Activated T-cell treated with anti-CD3 and anti-CD28 coated beads, Interleukin-2, amount 50 U/mL, for 1 hour (primary cell): ENCODE results near the gene PLA2G12A.
A peak's percentile ranks its signal among the peaks of the same experiment; 100 is the strongest.
"Not testable (repeated sequence)": the region's sequence is repeated elsewhere in the genome, so short reads cannot be mapped to it uniquely, and the experiment has no call there.

Source experiments
- DNase-seq: peaks from one replicate; pipeline ENCODE4 v3.0.0-alpha.2; 2020

Gene PLA2G12A

DNA sequence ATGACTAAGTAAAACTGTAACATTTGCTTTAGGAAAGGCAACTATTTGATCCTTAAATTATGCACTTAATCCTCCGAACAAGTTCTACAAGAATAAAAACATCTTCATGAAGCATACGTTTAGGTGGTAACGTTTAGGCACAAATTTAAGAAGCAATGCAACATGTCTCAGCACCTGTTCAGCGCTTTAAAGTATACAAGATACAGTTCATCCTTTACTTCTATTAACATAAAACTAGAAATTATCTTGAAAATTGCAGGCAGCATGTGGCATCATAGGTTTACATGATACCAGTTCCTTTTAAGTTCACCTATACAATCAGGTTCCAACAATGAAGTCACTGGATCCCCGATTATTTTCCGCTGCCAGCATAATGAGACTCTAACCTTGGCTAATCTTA, 1.5 kb downstream of the PLA2G12A start:
- DNase-seq, result no peak

DNA sequence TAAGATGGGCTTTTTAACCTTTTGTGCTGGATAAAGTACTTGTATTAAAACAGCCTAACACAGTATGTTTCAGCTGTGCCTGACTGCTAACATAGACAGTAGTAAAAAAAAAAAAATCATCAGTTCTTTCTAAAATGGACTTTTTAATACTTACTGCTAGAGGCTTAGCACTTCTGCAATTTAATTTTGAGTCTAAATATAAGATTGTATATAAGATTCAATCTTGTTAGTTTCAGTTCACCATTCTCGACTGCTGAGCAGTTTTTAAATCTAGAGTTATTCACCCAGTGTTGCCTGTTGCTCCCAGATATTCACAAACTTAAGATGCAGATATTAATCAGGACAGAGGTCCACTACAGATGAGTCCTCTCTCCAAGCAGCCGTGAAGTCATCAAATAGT, 6.8 kb downstream of the PLA2G12A start:
- no peak for DNase-seq

DNA sequence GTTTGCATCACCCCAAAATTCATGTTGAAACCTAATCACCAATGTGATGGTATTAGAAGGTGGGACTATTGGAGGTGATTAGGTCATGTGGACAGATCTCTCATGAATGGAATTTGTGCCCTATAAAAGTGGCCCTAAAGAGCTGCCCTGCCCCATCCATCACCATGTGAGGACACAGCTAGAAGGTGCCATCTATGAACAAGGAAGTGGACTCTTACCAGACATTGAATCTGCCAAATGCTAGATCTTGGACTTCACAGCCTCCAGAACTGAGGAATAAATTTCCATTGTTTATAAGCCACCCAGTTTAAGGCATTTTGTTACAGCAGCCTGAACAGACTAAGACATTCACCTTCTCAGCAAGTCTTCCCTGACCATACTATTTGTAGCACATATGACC, 7.5 kb downstream of the PLA2G12A start:
- DNase-seq, result no peak

DNA sequence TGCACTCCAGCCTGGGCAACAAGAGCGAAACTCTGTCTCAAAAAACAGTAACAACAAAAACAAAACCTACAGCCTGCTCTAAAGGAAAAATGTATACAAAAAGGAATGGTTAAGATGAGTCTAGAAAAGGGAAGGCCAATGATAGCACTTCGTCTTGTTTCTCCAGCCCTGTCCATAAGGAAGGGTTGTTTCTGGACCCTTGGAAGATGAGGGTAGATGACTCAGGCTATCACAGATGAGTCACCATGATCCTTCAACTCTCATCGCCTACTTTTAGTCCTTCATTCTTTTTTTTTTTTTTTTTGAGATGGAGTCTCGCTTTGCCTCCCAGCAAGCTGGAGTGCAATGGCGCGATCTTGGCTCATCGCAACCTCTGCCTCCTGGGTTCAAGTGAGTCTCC, 8.8 kb downstream of the PLA2G12A start:
- no peak for DNase-seq

DNA sequence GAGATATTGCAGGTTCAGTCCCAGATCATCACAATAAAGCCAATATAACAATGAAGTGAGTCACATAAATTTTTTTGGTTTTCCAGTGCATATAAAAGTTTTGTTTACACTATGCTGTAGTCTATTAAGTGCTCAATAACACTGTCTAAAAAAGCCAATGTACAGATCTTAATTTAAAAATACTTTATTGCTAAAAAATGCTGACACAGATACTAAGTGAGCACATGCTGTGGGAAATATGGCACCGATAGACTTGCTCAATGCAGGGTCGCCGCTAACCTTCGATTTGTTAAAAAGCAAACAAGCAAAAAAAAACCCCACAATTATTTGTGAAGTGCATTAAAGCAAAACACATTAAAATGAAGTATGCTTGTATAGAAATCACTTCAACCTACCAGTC, 10.3 kb downstream of the PLA2G12A start:
- DNase-seq, result no peak

DNA sequence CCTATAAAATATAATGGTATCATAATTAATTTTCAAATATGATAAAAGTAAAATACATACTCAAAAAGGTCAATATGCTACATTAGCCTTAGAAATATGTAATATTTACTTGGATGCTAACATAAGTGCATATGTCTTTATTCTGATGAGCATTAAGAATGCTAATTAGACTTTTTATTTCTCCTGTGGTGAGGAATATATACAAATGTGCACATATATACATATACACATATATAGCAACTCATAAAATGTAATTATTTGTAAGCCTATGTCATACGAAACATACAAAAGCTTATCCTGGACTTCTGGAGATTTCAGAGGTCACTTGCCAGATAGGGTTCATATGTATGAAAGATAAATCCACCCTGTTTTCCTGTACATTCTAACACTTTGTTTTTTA, 11.1 kb downstream of the PLA2G12A start:
- no peak for DNase-seq

DNA sequence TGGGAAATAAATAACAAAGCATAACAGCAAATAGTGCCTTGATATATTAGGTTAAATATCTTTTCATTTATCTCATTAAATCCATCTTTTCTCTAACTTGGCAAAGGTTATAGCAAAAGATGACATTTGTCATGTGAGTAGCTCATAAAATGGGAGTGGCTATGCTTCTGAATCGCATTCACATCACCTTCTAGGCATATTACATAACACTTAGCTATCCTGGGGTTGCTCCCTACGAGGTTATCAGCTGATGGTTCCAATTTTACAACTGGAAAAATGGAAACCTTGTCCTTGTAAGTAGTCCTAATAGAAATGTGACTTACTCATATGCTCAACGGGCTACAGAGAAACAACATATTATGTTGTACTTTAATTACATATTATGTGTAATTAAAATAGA, 16.4 kb downstream of the PLA2G12A start:
- no peak for DNase-seq

DNA sequence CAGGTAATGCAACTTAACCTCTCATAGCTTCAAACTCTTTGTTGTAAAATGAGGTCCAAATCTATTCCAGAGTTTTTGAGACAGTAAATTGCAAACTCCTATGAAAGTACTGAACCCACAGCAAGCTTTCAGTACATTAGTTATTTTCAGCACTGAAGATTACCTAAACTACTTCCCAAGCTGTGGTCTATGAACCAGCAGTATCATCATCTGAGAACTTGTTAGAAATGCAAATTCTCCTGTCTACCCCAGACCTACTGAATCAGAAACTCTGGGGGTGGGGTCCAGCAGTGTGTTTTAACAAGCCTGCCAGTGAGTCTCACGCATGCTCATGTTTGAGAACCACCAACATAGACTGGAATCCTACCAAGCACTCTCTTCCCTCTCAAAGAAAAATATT, 20.9 kb downstream of the PLA2G12A start:
- DNase-seq, result no peak

DNA sequence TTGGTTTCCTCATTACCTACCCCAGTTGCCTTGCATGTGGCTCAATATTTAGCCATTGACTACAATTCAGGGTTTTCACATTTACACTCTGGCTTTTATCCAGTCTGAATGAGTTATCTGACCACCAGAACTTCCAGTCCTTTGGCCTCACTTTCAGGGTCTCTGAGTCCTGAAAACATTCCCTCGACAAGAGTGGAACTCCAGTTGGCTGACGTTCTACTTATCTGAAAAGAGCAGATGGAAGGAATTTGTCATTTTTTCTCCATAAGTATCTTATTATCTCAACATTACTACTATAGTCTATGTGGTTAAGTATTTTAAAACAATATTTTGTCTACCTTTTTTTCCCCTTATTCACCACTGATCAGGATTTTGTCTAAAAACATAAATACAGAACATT, 21.4 kb downstream of the PLA2G12A start:
- DNase-seq, result no peak

DNA sequence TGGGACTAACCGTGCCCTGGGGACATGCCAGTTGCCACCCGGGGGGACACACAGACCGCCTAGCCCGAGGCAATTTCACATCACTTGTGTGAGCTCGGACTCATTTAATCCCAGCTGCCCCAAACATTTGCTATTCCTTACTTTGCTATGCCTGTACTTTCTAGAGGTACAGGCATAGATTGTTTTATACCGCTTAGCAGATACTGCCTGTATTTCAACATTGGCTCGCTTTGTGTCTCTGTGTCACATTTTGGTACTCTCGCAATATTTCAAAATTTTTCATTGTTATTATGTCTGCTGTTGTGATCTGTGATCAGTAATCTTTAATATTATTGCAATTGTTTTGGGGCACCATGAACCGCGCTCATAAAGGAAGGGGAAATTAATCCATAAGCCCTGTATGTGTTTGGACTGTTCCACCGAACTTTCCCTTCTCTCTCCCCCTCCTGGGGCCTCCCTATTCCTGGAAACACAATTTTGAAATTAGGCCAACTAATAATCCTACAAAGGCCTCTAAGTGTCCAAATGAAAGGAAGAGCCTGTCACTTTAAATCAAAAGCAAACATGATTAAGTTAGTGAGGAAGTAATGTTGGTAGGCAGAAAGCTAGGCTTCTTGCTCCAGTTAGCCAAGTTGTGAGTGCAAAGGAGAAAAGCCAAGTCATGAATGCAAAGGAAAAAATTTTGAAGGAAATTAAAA, 26.1 kb downstream of the PLA2G12A start:
- DNase-seq, result no peak

DNA sequence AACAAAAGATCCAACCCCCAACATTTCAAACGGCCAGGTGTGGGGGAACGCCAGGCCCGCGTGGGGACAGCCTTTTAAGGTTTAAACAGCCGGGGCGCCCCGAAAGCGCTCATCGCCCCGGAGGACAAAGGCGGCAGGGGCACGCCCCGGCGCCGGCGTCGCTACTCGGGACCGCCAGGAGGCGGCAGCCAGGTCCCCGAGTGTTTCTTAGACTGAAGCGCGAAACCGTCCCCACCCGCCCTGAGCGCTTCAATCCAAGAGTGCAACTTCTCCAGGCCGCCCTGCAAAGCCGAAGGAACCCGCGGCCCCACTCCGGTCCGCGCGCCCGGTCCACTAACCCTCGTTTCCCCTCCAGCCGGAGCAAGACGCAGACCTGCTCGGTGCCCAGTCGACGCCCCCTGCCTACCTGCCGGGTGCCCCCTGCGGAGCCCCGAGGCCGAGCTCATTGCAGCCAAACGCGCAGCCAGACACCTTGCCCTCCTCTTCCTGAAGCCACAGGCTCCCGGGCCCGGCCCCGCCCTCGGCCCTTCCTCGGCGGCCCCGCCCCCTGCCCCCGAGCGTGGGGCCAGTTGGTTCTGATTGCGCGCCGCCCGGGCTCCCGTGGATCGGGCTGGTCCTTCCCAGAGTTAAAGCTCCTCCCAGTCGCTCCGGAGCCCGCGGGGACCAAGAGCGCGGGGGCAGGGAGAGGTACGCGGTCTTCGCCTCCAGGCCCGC, 26.8 kb downstream of the PLA2G12A start, which contains the start of gene CASP6:
Gene CASP6, minus strand, starts transcription at position 496 of the 714 bp plus-strand sequence. Its CDS starts 50 bp downstream, at position 446.
- DNase-seq, result peak; percentile 82

DNA sequence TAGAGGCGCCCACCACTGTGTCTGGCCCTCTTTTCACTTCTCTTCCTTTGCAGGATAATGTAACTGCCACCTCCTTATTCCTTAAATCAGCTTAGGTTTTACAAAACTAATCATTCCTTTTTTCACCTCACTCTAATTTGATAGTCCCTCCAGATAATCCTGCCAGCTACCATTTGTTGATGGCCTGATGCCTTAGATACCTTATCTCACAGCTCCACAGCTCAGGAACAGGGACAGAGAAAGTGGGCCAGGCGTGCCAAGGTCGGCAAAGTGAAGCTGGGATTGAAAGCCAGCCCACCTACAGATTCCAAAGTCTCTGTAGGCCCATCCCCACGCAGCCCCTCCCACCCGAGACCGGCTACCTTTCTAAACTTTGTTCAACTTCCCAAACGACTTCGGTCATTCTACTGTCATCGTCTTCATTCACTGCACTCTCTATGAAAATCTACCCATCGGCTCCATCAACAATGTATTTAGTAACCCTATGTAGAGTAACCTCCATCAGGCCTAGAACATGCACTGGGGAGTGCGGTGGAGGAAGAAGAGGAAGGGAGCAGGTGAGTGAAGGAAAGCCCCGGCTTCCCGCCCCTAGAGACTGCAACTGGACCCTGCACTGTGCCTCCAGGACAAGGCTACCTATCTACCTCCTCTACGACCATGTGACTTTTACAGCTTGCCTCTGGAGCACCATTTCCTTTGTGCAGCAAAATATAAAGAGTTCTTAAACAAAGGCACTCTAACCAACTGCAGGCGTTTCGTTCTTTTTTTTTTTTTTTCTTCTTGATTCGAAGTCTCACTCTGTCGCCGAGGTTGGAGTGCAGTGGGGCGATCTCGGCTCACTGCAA, 28.1 kb downstream of the PLA2G12A start:
- no peak for DNase-seq

DNA sequence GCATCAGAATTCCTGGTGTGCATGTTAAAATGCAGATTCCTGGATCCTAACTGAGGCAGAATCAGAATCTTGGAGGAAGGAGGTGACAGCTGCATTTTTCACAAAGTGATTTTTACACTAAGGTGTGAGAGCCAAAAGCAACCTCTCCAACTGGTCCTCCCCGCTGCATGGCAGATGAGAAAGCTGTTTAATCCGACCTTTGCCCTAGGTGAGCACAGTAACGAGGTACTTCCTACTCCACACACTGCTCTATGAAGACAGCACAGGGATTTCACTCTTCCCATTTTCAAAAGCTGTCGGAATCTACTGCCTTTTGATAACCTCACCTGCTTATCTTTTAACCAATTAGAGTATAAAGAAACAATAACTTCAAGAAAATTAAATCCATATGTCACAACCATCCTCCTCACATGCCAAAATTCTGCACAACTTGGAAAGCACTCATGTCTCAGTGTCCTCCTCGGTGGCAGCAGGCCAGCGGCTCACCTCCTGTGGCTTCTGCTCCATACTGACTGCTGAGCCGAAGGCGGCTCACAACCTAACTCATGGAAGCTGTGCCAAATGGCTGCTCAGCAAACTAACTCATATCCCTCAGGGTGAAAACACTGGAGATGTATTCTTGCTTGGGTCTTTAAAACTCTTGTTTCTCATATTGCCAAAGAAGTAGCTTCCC, 30.2 kb downstream of the PLA2G12A start:
- DNase-seq, result no peak

DNA sequence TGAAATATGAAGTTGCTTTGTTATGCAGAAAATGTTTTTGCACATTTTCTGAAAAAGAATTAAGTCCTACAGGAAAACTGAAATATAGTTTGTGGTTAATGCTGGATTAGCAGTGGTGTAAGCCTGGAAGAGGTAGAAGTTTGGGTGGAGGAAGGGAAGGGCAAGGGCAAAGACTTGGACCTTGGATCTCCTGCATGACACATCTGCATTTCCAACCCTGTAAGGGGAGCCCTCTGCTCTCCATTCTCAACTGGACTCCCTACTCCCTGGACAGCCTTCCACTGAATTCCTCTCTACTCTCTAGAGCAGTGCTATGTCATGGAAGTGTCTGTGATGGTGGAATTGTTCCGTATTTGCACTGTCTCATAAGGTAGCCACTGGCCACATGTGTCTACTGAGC, 31.2 kb downstream of the PLA2G12A start:
- no peak for DNase-seq

DNA sequence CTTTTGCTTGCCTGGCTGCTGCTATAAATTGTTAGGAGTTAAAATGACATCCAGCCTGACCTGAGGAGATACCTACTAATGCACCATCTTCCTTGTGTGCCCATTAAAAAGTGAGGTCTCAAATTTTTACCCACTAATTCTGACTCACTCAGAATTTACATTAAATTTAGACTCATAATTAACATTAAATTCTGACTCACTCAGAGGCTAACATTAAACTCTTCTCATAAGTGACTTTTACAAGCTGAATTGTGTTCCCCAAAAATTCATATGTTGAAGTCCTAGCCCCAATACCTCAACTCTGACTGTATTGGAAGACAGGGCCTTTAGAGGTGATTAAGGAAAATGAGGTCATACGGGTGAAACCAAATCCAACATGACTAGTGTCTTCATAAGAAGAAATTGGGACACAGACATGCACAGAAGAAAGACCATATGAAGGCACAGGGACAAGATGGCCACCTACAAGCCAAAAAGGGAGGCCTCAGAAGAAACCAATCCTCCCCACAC, 38.4 kb downstream of the PLA2G12A start:
- no peak for DNase-seq

DNA sequence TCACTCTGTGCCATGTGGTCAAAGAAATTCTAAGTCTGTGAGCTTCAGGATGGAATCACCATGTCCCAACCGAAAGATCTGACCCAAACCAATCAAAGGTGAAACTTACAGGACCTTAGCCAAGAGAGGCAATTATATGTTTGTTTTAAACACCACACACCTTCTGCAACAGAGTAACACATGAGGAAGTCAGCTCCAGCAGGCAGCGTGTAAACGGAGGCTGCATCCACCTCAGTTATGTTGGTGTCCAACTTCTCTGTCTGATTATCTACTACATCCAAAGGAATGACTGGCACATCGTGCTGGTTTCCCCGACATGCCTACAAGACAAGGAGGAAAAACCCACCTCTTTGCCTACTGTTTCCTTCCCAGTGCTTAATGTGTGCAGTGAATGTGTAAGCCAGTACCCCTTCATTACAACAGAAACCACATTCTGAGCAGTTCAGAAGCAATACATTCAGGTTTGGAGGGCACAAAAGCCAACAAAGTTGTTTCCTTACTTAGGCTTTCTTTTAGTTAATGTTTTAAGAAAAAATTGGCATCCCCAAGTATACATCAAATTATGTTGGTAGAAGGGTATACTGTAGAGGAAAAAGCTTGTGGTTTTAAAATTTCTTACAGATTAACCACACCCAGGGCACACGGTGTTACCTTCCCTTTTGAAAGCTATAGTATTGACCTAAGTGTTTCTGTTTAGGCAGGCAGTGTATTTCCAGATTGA, 39.0 kb downstream of the PLA2G12A start:
- DNase-seq, result no peak

DNA sequence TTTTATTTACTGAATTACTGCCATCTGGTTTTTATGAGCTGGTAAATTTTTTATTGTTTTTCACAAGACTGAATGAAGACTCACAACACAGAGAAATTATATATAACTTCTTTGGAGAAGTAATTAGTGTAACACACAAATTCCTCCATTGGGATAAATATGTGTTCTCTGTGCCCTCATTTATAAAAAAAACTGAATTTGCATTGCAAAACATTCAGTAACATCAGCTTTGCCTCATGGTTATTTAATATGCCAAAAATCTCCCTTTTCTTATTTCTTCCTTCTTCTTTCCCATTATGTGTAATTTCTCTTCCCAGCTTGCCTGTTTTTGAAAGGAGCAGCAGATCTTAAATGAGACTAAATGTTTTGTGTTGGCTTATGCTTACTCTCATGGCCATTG, 45.1 kb downstream of the PLA2G12A start:
- no peak for DNase-seq

DNA sequence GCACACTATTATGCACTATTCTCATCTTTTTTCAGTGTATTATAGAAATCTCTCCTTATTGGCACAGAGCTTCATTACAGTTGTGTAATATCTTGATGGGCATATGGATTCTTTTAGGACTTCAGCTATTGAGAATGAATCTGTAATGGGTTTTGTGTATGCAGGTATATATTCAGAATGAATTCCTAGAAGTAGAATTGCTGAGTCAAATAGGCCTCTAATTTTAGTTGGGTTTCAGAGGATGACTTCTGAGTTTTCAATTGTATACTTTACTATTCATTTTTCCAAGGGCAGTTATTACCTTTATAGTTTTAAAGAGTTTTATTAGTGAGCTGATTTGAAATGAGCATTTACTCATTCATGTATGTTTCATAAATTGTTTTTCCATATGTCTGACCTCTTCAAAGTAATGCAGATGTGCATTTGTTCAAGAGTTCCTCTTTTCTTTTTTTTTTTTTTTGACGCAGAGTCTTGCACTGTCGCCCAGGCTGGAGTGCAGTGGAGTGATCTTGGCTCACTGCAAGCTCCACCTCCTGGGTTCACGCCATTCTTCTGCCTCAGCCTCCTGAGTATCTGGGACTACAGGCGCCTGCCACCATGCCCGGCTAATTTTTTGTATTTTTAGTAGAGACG, 46.1 kb downstream of the PLA2G12A start:
- no peak for DNase-seq

DNA sequence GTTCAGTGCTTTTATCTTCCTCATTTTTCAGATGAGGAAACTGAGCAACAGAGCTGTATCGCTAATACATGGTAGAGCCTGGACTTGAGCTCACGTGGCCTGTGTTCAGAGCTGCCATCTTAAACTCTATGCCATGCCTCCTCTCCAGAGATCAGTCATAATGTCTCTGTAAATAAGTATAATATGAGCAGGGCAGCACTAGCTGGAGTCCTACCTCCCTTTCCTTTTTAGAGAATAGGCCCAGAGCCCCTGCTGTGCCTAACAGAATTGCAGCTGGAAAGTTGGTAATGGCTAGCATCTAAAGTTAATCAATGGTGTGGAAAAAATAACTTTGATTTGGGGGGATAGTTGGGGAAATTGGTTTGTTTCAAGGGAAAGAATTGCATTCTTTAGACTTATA, 47.0 kb downstream of the PLA2G12A start:
- DNase-seq, result no peak

DNA sequence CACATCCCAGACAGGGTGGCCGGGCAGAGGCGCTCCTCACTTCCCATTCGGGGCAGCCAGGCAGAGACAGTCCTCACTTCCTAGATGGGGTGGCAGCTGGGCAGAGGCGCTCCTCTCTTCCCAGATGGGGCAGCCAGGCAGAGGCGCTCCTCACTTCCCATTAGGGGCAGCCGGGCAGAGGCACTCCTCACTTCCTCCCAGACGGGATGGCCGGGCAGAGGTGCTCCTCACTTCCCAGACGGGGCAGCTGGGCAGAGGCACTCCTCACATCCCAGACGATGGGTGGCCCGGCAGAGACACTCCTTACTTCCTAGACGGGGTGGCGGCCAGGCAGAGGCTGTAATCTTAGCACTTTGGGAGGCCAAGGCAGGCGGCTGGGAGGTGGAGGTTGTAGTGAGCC, 50.9 kb downstream of the PLA2G12A start:
- DNase-seq, result not testable (repeated sequence)

DNA sequence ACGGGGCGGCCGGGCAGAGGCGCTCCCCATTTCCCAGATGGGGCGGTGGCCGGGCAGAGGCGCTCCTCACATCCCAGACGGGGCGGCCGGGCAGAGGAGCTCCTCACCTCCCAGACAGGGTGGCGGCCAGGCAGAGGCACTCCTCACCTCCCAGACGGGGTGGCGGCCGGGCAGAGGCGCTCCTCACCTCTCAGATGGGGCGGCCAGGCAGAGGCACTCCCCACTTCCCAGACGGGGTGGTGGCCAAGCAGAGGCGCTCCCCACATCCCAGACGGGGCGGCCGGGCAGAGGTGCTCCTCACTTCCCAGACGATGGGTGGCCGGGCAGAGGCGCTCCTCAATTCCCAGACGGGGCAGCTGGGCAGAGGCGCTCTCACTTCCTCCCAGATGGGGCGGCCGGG, 51.4 kb downstream of the PLA2G12A start:
- DNase-seq, result not testable (repeated sequence)

DNA sequence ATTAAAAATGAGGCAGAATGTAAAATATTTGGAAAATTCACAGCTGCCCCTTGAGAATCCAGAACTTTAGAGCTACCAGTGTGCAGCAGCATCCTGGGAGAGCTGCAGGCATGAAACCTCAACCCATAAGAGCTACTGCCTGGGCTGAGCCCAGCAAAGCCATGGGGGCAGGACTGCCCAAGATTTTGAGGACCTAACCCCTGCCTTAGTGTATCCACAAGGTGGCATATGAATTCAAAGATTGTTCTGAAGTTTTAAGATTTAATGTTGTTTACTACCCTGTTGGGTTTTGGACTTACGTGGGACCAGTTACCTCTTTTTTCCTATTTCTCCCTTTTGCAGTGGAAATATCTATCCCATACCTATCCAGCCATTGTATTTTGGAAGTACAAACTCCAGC, 53.0 kb downstream of the PLA2G12A start:
- no peak for DNase-seq
